ENCODE measurements around the gene TPCN1. TPM values are rescaled to one million over a fixed set of nuclear protein-coding genes. Genes with fewer than 3 reads are reported as not detected.

The TPCN1 gene
- total RNA-seq, 1 donor from 2014 or later: 7.9 TPM

DNA sequence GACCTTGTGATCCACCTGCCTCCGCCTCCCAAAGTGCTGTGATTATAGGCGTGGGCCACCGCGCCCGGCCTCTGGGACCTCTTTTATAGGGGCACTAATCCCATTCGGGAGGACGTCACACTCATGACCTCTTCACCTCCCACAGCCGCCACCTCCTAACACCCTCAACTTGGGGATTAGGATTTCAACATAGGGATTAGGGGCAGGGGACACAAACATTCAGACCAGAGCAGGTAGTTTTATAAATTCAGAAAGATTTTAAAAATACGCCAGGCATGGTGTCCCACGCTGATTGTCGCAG lies 49.4 kb downstream of the TPCN1 start:
- H3K9me3 Mint-ChIP-seq (ENCODE audit: unreplicated experiment): peaks cover 2% of the 10 kb centered on the region
- H3K4me3 Mint-ChIP-seq (ENCODE audit: unreplicated experiment): no peak overlapping the region
- DNase-seq: no peak
- TF ChIP-seq, protein P1, sequence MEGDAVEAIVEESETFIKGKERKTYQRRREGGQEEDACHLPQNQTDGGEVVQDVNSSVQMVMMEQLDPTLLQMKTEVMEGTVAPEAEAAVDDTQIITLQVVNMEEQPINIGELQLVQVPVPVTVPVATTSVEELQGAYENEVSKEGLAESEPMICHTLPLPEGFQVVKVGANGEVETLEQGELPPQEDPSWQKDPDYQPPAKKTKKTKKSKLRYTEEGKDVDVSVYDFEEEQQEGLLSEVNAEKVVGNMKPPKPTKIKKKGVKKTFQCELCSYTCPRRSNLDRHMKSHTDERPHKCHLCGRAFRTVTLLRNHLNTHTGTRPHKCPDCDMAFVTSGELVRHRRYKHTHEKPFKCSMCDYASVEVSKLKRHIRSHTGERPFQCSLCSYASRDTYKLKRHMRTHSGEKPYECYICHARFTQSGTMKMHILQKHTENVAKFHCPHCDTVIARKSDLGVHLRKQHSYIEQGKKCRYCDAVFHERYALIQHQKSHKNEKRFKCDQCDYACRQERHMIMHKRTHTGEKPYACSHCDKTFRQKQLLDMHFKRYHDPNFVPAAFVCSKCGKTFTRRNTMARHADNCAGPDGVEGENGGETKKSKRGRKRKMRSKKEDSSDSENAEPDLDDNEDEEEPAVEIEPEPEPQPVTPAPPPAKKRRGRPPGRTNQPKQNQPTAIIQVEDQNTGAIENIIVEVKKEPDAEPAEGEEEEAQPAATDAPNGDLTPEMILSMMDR (IDR thresholded peaks at IDR 0.05; ENCODE audit: partially characterized antibody, unreplicated experiment): no peak
- H3K4me1 Mint-ChIP-seq (ENCODE audit: low read depth, unreplicated experiment): peaks cover 15% of the 10 kb centered on the region
- H3K27ac Mint-ChIP-seq (ENCODE audit: unreplicated experiment): no peak overlapping the region
- no peaks in the 10 kb centered on the region for H3K27me3 Mint-ChIP-seq (ENCODE audit: unreplicated experiment)
- no peaks in the 10 kb centered on the region for H3K36me3 Mint-ChIP-seq (ENCODE audit: unreplicated experiment)

DNA sequence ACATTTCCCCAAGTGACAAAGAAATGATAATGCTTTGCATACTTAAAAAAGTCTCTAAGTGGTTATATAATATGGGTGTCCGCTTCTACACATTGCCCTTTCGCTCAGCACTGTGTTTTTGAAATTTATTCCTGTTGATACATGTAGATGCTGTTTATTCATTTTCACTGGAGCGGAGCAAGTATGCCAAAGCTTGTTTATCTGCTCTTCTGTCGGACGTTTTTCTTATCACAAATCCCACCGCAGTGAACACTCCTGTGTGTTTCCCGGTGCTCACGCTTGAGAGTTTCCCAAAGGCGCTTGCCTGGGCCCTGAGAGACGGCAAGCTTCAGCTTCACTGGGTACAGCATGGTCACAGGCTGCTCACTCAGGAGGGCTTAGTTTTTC lies 50.2 kb downstream of the TPCN1 start:
- Mint-ChIP-seq H3K27ac (ENCODE audit: unreplicated experiment) (no peak overlapping the region), H3K27me3 (ENCODE audit: unreplicated experiment) (no peaks in the 10 kb centered on the region), H3K36me3 (ENCODE audit: unreplicated experiment) (no peaks in the 10 kb centered on the region), H3K4me1 (ENCODE audit: low read depth, unreplicated experiment) (peaks cover 15% of the 10 kb centered on the region), H3K4me3 (ENCODE audit: unreplicated experiment) (no peak overlapping the region), H3K9me3 (ENCODE audit: unreplicated experiment) (peaks cover 2% of the 10 kb centered on the region)
- DNase-seq: no peak
- TF ChIP-seq, protein P1 (IDR thresholded peaks at IDR 0.05; ENCODE audit: partially characterized antibody, unreplicated experiment): no peak

DNA sequence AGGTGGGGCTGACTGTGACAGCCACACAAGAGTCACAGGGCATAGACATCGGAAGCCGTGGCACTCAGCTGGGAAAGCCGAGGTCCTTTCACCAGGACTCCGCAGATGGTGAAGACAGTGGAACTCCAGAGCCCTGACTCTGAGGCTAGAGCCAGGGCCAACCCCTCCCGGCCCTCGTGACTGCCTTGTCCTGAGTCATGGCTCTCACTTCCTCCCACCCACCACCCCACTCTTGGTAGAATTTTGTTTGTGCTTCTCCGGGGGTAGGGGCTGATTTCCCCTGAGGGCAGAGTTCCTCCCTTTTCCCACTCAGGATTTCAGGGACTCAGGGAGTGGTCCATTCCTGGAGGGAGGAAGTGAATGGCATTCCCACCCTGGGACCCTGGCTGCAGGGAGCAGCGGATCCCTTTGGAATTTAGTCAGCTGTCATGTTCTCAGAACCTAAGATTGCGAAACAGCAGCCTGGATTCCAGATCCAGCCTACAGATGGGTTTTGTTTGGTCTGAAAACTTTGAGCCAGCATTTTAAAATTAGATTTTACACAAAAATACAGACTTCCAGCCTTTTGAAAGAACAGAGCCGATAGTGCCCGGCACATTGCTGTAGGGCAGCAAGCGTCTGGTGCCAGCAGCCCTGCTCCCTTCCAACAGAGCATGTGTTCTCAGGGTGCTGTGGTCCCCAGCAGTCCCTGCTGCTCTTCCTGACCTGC lies 50.7 kb downstream of the TPCN1 start:
- TF ChIP-seq, protein P1 (IDR thresholded peaks at IDR 0.05; ENCODE audit: partially characterized antibody, unreplicated experiment): no peak
- Mint-ChIP-seq H3K36me3 (ENCODE audit: unreplicated experiment) (no peaks in the 10 kb centered on the region), H3K4me3 (ENCODE audit: unreplicated experiment) (peak overlapping the region; percentile 36), H3K27me3 (ENCODE audit: unreplicated experiment) (no peaks in the 10 kb centered on the region), H3K9me3 (ENCODE audit: unreplicated experiment) (peaks cover 2% of the 10 kb centered on the region), H3K4me1 (ENCODE audit: low read depth, unreplicated experiment) (peaks cover 15% of the 10 kb centered on the region), H3K27ac (ENCODE audit: unreplicated experiment) (peak overlapping the region; percentile 26)
- DNase-seq: no peak

DNA sequence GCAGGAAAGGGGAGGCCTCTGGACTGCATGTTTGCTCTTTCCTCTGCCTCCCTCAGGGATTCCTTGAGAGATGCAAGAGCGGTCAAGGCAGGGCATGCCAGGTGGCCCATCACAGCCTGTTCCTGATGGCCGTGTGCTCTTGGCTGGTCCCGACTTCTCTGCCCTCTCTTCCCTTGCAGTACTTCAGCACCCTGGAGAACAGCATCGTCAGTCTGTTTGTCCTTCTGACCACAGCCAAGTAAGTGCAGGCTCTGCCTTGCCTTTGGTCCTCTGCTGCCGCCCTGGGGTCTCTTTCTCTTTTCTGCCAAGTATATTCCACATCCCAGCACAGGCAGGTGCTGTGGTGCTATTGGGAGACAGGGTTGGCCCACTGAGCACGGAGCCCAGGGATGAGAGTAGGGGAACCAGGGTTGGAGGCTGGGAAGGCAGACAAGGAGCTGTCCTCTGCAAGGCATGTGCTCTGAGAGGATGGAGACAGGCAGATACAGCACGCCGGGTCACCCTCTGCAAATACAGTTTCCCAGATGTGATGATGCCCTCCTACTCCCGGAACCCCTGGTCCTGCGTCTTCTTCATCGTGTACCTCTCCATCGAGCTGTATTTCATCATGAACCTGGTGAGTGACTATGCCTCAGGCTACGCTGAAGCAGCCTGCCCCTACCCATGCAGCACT lies 51.9 kb downstream of the TPCN1 start:
- TF ChIP-seq, protein P1 (IDR thresholded peaks at IDR 0.05; ENCODE audit: partially characterized antibody, unreplicated experiment): no peak
- Mint-ChIP-seq H3K9me3 (ENCODE audit: unreplicated experiment) (peaks cover 2% of the 10 kb centered on the region), H3K4me3 (ENCODE audit: unreplicated experiment) (no peak overlapping the region), H3K36me3 (ENCODE audit: unreplicated experiment) (no peaks in the 10 kb centered on the region), H3K27me3 (ENCODE audit: unreplicated experiment) (no peaks in the 10 kb centered on the region), H3K27ac (ENCODE audit: unreplicated experiment) (no peak overlapping the region), H3K4me1 (ENCODE audit: low read depth, unreplicated experiment) (peaks cover 15% of the 10 kb centered on the region)
- no peak for DNase-seq

DNA sequence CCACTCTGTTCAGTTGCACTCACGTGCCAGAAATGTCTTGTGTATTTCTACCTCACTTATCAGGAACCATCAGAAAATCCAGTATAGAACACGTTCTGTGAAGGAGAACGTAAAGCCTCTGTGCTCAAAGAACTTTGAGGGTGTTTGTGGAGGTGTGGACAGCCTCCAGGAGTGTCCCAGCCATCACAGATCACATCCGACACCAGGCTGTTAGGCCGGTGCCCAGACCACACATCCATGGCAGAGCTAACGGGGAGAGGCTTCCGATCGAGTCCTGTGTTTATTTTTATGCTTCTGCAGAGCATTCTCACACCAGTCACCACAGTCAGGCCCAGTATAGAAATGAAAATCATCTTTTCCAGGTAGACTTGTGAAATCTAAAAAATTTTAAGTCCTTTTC lies 53.6 kb downstream of the TPCN1 start:
- H3K27ac Mint-ChIP-seq (ENCODE audit: unreplicated experiment): no peak overlapping the region
- no peak overlapping the region for H3K4me3 Mint-ChIP-seq (ENCODE audit: unreplicated experiment)
- no peaks in the 10 kb centered on the region for H3K36me3 Mint-ChIP-seq (ENCODE audit: unreplicated experiment)
- no peaks in the 10 kb centered on the region for H3K9me3 Mint-ChIP-seq (ENCODE audit: unreplicated experiment)
- no peaks in the 10 kb centered on the region for H3K27me3 Mint-ChIP-seq (ENCODE audit: unreplicated experiment)
- H3K4me1 Mint-ChIP-seq (ENCODE audit: low read depth, unreplicated experiment): peaks cover 15% of the 10 kb centered on the region
- TF ChIP-seq, protein P1 (IDR thresholded peaks at IDR 0.05; ENCODE audit: partially characterized antibody, unreplicated experiment): no peak
- no peak for DNase-seq
